Cardiac muscle cell (in vitro differentiated cells and primary cell): ENCODE results near the gene GPR35. TPM values are rescaled to one million over a fixed set of nuclear protein-coding genes. Genes with fewer than 3 reads are reported as not detected.
A peak's percentile ranks its signal among the peaks of the same experiment; 100 is the strongest.

Source experiments
- DNase-seq, 2 donors: peaks; one replicate each; pipeline versions ENCODE4 v3.0.0 to v3.0.0-alpha.2; 2010 to 2017; ENCODE audit warnings: low read depth in 1 of 2, low spot score in 1 of 2
- H3K27ac ChIP-seq: fragments of 200-600 bp; sonication (generic); 2 replicates; pipeline ENCODE4 v1.5.1; 2016
- H3K27me3 ChIP-seq: fragments of 200-600 bp; sonication (generic); 2 replicates; pipeline ENCODE4 v1.6.0; 2016; ENCODE audit warnings: control low read depth
- H3K36me3 ChIP-seq: fragments of 200-600 bp; sonication (generic); 2 replicates; pipeline ENCODE4 v1.5.1; 2016; ENCODE audit warnings: control low read depth
- H3K4me1 ChIP-seq: fragments of 200-600 bp; sonication (generic); 2 replicates; pipeline ENCODE4 v1.8.1; 2017; ENCODE audit warnings: low read depth, mild to moderate bottlenecking, mixed run types
- H3K4me3 ChIP-seq: fragments of 200-600 bp; sonication (generic); 2 replicates; pipeline ENCODE4 v1.5.1; 2016; ENCODE audit warnings: mild to moderate bottlenecking
- H3K9me3 ChIP-seq: fragments of 200-600 bp; sonication (generic); 2 replicates; pipeline ENCODE4 v1.5.1; 2017; ENCODE audit warnings: low read depth, mild to moderate bottlenecking, control low read depth
- polyA plus RNA-seq: library from polyadenylated mRNA; unstranded; fragments of >200 nt; fragmentation: Nextera tagmentation; extraction: Ambion mirVana; gene quantifications from 2 replicates; pipeline ENCODE4 v1.2.1, GENCODE V29; 2016
- total RNA-seq: library from RNA; depleted of rRNA; stranded (reverse); fragments of >200 nt; gene quantifications from 2 replicates; pipeline ENCODE4 v1.2.3, GENCODE V29; 2016
- TF ChIP-seq, protein P1 (sequence below): IDR thresholded peaks from 2 replicates; pipeline ENCODE4 v1.5.1; 2012; ENCODE audit warnings: low read depth, mild to moderate bottlenecking, low read length

Gene GPR35
- total and polyA plus RNA-seq, 2 experiments from 2014 or later: 0.40 to 5.1 TPM

DNA sequence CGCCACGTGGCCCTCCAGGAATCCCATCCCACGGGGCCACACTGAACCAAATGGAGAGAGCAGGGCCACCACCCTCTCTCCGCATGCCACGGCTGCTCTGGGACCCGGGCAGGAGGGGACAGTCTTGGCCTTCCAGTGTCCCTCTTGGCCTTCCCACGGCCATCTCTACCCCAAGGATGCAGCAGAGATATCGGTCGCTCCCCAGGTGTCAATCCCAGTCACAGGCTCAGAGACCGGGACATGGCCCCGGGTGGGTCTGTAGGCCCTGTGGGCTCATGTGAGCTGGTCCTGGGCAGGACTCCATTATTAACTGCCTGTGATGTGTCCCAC is 23.5 kb upstream of the GPR35 start:
- Histone ChIP-seq H3K27ac (no peak overlapping the region), H3K9me3 (no peaks in the 10 kb centered on the region), H3K36me3 (no peaks in the 10 kb centered on the region), H3K27me3 (no peaks in the 10 kb centered on the region), H3K4me1 (peaks cover 3% of the 10 kb centered on the region), H3K4me3 (no peak overlapping the region)
- TF ChIP-seq, protein P1, sequence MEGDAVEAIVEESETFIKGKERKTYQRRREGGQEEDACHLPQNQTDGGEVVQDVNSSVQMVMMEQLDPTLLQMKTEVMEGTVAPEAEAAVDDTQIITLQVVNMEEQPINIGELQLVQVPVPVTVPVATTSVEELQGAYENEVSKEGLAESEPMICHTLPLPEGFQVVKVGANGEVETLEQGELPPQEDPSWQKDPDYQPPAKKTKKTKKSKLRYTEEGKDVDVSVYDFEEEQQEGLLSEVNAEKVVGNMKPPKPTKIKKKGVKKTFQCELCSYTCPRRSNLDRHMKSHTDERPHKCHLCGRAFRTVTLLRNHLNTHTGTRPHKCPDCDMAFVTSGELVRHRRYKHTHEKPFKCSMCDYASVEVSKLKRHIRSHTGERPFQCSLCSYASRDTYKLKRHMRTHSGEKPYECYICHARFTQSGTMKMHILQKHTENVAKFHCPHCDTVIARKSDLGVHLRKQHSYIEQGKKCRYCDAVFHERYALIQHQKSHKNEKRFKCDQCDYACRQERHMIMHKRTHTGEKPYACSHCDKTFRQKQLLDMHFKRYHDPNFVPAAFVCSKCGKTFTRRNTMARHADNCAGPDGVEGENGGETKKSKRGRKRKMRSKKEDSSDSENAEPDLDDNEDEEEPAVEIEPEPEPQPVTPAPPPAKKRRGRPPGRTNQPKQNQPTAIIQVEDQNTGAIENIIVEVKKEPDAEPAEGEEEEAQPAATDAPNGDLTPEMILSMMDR: no peak
- no peak for DNase-seq

DNA sequence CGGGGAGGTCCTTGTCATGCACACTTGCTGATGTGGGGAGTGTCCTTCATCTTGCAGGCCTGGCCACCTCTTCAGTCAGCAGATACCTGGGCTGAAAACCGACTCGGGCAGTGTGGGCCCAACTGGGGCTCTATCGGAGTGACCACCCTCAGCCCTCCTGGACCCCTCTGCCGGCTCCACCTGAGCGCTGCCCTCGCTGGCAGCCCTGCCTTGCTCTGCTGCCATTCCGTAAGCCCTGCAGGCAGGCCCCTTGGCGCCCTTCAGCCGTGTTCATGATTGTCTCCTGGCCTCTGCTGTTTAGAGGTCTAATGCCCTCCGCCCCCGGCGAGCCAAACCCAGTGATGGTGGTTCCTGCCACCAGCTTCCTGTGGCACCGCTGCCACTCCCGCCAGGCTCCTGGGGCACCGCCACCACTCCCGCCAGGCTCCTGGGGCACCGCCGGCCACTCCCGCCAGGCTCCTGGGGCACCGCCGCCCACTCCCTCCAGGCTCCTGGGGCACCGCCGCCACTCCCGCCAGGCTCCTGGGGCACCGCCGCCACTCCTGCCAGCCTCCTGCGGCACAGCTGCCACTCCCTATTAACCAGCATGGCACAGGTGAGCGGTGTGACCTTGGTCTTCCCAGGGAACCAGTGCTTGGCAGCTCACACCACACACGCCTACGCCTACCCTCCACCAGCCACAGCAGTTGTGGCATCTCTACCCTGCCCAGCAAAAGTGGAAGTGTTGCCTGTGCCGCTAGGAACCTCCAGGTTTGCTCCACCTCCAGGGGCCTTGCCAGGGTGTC is 22.8 kb upstream of the GPR35 start:
- Histone ChIP-seq H3K4me1 (peaks cover 3% of the 10 kb centered on the region), H3K4me3 (no peak overlapping the region), H3K9me3 (no peaks in the 10 kb centered on the region), H3K36me3 (no peaks in the 10 kb centered on the region), H3K27ac (no peak overlapping the region), H3K27me3 (no peaks in the 10 kb centered on the region)
- no peak for DNase-seq
- TF ChIP-seq, protein P1: no peak

DNA sequence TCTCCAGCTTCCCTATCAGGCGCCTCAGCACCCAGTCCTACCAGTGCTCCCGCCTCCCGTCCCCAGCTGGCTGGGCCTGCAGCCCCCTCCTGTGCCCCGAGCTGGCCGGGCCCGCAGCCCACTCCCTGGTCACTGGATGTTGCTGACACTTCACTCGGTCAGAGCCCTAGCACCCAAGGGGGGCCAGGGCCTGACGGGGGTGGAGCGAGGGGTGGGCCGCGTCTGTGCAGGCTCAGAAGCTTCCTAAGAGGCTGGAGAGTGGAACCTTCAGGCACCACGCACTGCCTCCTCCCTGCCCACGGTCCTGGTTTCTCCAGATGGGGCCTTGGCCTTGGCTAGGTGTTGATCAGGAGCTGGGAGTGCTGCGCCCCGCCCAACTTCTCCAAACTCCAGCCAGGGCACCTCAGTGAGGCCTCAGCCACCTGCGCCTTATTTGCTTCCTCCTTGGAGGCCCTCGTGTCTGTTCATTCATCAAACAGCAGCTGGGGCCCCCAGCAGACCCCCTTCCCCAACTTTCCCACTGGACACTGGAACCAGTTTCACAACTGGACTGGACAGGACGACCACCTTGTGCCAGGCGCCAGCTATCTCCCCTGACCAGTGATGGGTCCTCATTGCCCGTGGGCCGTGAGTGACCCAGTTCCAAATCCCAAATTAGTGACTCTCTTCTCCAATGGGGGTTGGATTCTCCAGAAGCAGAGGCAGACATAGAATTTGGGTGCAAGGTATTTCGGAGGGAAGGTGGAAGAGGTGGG is 22.0 kb upstream of the GPR35 start:
- TF ChIP-seq, protein P1: no peak
- Histone ChIP-seq H3K9me3 (no peaks in the 10 kb centered on the region), H3K27ac (no peak overlapping the region), H3K27me3 (no peaks in the 10 kb centered on the region), H3K4me3 (no peak overlapping the region), H3K36me3 (no peaks in the 10 kb centered on the region), H3K4me1 (peaks cover 3% of the 10 kb centered on the region)
- DNase-seq: no peak

DNA sequence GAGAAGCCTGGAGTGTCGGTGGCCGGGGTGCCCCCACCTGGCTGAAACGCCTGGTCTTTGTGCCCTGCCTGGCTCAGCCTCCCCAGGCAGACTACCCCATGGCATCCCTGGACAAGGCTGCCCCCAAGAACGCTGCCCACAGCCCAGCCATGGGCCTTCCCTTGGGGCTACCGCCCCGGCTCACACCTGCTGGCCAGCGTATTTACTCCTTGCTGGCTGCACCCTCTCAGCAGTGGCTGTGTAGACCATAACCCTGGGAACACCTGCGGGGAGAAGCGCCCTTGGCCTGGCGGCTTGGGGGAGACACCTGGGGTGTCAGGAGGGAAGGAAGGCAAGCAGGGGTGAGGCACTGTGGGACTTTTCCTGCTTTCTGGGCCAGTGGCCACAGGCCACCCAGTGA is 21.4 kb upstream of the GPR35 start:
- TF ChIP-seq, protein P1: no peak
- Histone ChIP-seq H3K9me3 (no peaks in the 10 kb centered on the region), H3K36me3 (no peaks in the 10 kb centered on the region), H3K27me3 (no peaks in the 10 kb centered on the region), H3K4me1 (peaks cover 3% of the 10 kb centered on the region), H3K27ac (peak overlapping the region; percentile 64), H3K4me3 (no peak overlapping the region)
- DNase-seq: no peak

DNA sequence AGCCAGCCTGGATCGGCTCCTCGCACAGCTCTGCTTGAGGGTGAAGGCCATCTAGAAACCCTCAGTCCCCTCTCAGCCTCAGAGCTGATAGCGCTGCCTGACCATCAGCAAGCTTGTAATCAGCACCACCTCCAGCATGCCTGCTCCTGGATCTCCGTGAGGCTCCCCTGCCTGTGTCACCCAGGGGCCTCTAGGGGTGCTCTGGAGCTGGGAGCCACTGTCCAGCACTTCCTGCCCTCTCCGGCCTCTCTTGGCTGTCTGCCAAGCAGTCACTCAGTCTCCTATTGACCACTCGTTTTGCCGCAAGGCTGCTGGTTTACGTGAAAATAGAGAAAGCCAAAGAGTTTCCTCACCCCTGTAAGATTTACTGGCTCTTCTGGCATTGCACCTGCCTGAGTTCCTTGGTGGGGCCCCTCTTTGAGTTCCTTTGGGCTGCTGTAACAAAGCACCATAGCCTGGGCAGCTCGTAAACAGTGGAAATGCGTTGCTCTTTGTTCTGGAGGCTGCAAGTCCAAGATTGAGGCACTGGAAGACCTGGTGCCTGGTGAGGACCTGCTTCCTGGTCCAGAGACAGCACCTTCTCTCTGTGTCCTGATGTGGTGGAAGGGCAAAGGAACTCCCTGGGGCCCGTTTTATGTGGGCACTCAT is 20.9 kb upstream of the GPR35 start:
- H3K36me3 ChIP-seq: no peaks in the 10 kb centered on the region
- H3K27me3 ChIP-seq: no peaks in the 10 kb centered on the region
- H3K9me3 ChIP-seq: no peaks in the 10 kb centered on the region
- peaks cover 3% of the 10 kb centered on the region for H3K4me1 ChIP-seq
- TF ChIP-seq, protein P1: peak; percentile 74
- DNase-seq: peak; percentile 78 to 86
- H3K4me3 ChIP-seq: no peak overlapping the region
- H3K27ac ChIP-seq: peak overlapping the region; percentile 64
